HG02623 (cell line): ENCODE data around the gene SPACA9.

Experiments
- ATAC-seq: cut with Tn5 transposase; IDR thresholded peaks from one replicate; pipeline ENCODE4 v1.9.1; 2021; ENCODE audit warnings: moderate library complexity; ENCODE audit not compliant: unreplicated experiment

Gene SPACA9

GRCh38 chr9:132892400-132892799, 13.7 kb downstream of the SPACA9 start:
- no peak for ATAC-seq

GRCh38 chr9:132894346-132894745, 15.6 kb downstream of the SPACA9 start:
- no peak for ATAC-seq

GRCh38 chr9:132894862-132895835, 16.5 kb downstream of the SPACA9 start:
- no peak for ATAC-seq

GRCh38 chr9:132896264-132896663, 17.6 kb downstream of the SPACA9 start:
- ATAC-seq, result no peak

GRCh38 chr9:132896906-132897305, 18.2 kb downstream of the SPACA9 start:
- no peak for ATAC-seq

GRCh38 chr9:132898051-132898450, 19.4 kb downstream of the SPACA9 start:
- no peak for ATAC-seq

- ATAC-seq, result no peak
Observed at GRCh38 chr9:132901858-132902831, 23.4 kb downstream of the SPACA9 start.

- no peak for ATAC-seq
Observed at GRCh38 chr9:132903574-132904492, 25.1 kb downstream of the SPACA9 start.

GRCh38 chr9:132905726-132906125, 27.0 kb downstream of the SPACA9 start:
- ATAC-seq, result no peak

GRCh38 chr9:132908635-132909034, 29.9 kb downstream of the SPACA9 start:
- no peak for ATAC-seq

GRCh38 chr9:132909311-132909710, 30.6 kb downstream of the SPACA9 start:
- ATAC-seq, result no peak

- ATAC-seq, result no peak
Observed at GRCh38 chr9:132910376-132910775, 31.7 kb downstream of the SPACA9 start.

- no peak for ATAC-seq
Observed at GRCh38 chr9:132912131-132912530, 33.4 kb downstream of the SPACA9 start.

GRCh38 chr9:132914924-132915323, 36.2 kb downstream of the SPACA9 start:
- no peak for ATAC-seq

- ATAC-seq, result no peak
Observed at GRCh38 chr9:132919614-132920268, 41.0 kb downstream of the SPACA9 start.

- no peak for ATAC-seq
Observed at GRCh38 chr9:132923346-132923902, 44.7 kb downstream of the SPACA9 start.

- ATAC-seq, result no peak
Observed at GRCh38 chr9:132927704-132928103, 49.0 kb downstream of the SPACA9 start.

- no peak for ATAC-seq
Observed at GRCh38 chr9:132931178-132931735, 52.6 kb downstream of the SPACA9 start.

- no peak for ATAC-seq
Observed at GRCh38 chr9:132935026-132935425, 56.3 kb downstream of the SPACA9 start.
